MM.1S (cell line): Measurements from ENCODE around the gene TPM1.
"Not testable (repeated sequence)": the region's sequence is repeated elsewhere in the genome, so short reads cannot be mapped to it uniquely, and the experiment has no call there.

Experiments used
- DNase-seq: peaks from one replicate; pipeline ENCODE4 v3.0.0-alpha.2; 2015
- H2AFZ ChIP-seq: fragments of 300-600 bp; sonication (generic); 2 replicates; pipeline ENCODE4 v1.6.0; 2016; ENCODE audit warnings: antibody characterized with exemption, low read length
- H3F3A ChIP-seq: fragments of 300-600 bp; sonication (generic); 2 replicates; pipeline ENCODE4 v1.6.1; 2016; ENCODE audit warnings: mild to moderate bottlenecking, antibody characterized with exemption, low read length, moderate library complexity, mixed read lengths; ENCODE audit not compliant: insufficient read depth
- H3K27ac ChIP-seq: fragments of 300-600 bp; sonication (generic); 2 replicates; pipeline ENCODE4 v1.5.1; 2016; ENCODE audit warnings: mild to moderate bottlenecking, low read length
- H3K27me3 ChIP-seq: fragments of 300-600 bp; sonication (generic); replicated peaks from 2 replicates; pipeline ENCODE4 v1.6.0; 2016; ENCODE audit warnings: low read length; ENCODE audit not compliant: insufficient read depth
- H3K36me3 ChIP-seq: fragments of 300-600 bp; sonication (generic); replicated peaks from 2 replicates; pipeline ENCODE4 v1.6.1; 2016; ENCODE audit warnings: mild to moderate bottlenecking, low read length, mixed read lengths; ENCODE audit not compliant: insufficient read depth
- H3K4me1 ChIP-seq: fragments of 300-600 bp; sonication (generic); 2 replicates; pipeline ENCODE4 v1.6.1; 2016; ENCODE audit warnings: low read length, mixed read lengths
- H3K4me2 ChIP-seq: fragments of 300-600 bp; sonication (generic); 2 replicates; pipeline ENCODE4 v1.6.0; 2016; ENCODE audit warnings: low read depth, low read length
- H3K4me3 ChIP-seq: fragments of 300-600 bp; sonication (generic); 2 replicates; pipeline ENCODE4 v1.5.1; 2016; ENCODE audit warnings: low read length, mixed read lengths
- H3K79me2 ChIP-seq: fragments of 300-600 bp; sonication (generic); 2 replicates; pipeline ENCODE4 v1.6.1; 2016; ENCODE audit warnings: mixed run types, low read length, mixed read lengths
- H3K9ac ChIP-seq: fragments of 300-600 bp; sonication (generic); 2 replicates; pipeline ENCODE4 v1.6.1; 2016; ENCODE audit warnings: low read length, mixed read lengths
- H3K9me2 ChIP-seq: fragments of 300-600 bp; sonication (generic); replicated peaks from 2 replicates; pipeline ENCODE4 v1.6.1; 2016; ENCODE audit warnings: mild to moderate bottlenecking, low read length, mixed read lengths; ENCODE audit not compliant: insufficient read depth
- H3K9me3 ChIP-seq: fragments of 300-600 bp; sonication (generic); replicated peaks from 2 replicates; pipeline ENCODE4 v1.6.1; 2016; ENCODE audit warnings: mild to moderate bottlenecking, low read length, mixed read lengths; ENCODE audit not compliant: insufficient read depth
- H4K20me1 ChIP-seq: fragments of 300-600 bp; sonication (generic); 2 replicates; pipeline ENCODE4 v1.6.1; 2016; ENCODE audit warnings: mild to moderate bottlenecking, low read length, moderate library complexity, mixed read lengths; ENCODE audit not compliant: insufficient read depth
- EZH2 ChIP-seq: fragments of 300-600 bp; sonication (generic); optimal IDR thresholded peaks from 2 replicates; pipeline ENCODE3; 2017; ENCODE audit warnings: low read depth, mild to moderate bottlenecking, antibody characterized with exemption, low read length, mixed read lengths
- EZH2phosphoT487 ChIP-seq: fragments of 300-600 bp; sonication (generic); IDR thresholded peaks from 2 replicates; pipeline ENCODE4 v1.6.1; 2018; ENCODE audit warnings: antibody characterized with exemption, low read length
- TF ChIP-seq, protein P1 (sequence below): fragments of 300-600 bp; sonication (generic); IDR thresholded peaks from 2 replicates; pipeline ENCODE4 v1.5.1; 2016; ENCODE audit warnings: antibody characterized with exemption, low read length, mixed read lengths

TPM1 gene

DNA sequence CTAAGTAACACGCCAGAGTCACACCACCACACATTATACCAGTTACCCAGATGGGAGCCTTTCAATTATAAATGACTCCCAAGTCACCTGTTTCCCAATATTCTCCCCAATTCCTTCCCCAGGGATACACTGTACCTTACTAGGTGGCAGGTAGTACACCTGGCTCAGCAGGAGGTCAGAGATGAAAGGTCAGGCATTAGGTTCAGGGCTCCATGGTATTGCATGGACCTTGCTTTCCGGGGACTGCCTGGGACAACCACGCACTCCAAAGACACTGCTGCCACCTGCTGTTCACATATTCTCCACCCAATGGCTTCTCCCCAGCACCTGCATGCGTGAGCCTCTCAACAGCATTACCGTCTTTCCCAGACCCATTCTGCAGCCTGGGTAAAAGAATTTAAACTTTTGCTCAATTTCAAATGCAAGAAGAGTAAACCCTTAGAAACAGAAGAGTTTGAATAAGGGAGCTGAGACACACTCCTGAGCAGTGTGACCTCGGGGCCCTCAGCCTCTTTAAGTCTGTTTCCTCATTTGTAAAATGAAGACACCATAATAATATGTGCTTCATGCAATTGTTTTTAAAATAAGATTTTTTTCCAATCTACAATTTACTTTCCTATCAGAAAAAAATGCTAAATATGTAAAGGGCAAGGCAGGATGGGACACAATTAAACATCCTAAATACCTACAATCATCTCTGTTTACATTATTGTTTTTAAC, 51.1 kb downstream of the TPM1 start:
- Histone ChIP-seq H3K9me2 (no peaks in the 10 kb centered on the region), H2AFZ (0 out of 2 replicates have a peak overlapping the region, but pooled peaks have one; percentile 1), H3K4me1 (no peaks in the 10 kb centered on the region), H3K4me2 (no peak overlapping the region), H3F3A (no peaks in the 10 kb centered on the region), H4K20me1 (no peaks in the 10 kb centered on the region), H3K27me3 (no peaks in the 10 kb centered on the region), H3K9ac (no peak overlapping the region), H3K27ac (no peak overlapping the region), H3K79me2 (no peaks in the 10 kb centered on the region), H3K4me3 (no peak overlapping the region), H3K36me3 (no peaks in the 10 kb centered on the region), H3K9me3 (no peaks in the 10 kb centered on the region)
- TF ChIP-seq, protein P1, sequence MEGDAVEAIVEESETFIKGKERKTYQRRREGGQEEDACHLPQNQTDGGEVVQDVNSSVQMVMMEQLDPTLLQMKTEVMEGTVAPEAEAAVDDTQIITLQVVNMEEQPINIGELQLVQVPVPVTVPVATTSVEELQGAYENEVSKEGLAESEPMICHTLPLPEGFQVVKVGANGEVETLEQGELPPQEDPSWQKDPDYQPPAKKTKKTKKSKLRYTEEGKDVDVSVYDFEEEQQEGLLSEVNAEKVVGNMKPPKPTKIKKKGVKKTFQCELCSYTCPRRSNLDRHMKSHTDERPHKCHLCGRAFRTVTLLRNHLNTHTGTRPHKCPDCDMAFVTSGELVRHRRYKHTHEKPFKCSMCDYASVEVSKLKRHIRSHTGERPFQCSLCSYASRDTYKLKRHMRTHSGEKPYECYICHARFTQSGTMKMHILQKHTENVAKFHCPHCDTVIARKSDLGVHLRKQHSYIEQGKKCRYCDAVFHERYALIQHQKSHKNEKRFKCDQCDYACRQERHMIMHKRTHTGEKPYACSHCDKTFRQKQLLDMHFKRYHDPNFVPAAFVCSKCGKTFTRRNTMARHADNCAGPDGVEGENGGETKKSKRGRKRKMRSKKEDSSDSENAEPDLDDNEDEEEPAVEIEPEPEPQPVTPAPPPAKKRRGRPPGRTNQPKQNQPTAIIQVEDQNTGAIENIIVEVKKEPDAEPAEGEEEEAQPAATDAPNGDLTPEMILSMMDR, result peak; percentile 86
- TF ChIP-seq EZH2phosphoT487, result no peak
- DNase-seq, result peak; percentile 63

DNA sequence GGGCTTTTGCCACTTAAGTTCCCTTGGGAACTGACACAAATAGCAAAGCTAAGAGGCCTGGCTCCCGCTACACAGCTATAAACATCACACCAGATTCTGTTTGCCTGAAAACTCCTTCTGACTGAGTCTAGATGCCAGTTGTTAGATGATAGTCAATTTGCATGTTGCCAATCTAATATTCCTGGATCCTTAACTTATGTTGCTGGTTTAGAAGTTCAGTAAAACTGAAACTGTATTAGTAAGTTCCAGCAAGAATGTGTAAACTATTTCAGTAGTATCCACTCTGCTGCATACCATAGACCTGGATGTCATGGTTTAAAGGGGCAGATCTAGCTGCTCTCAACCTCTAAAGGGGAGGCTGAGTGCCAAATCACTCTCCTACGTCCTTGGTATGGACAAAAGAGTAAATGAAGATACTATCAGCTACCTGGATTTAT, 52.0 kb downstream of the TPM1 start:
- Histone ChIP-seq H3K4me3 (no peak overlapping the region), H3K9me3 (no peaks in the 10 kb centered on the region), H3K27ac (no peak overlapping the region), H3K36me3 (no peaks in the 10 kb centered on the region), H3F3A (no peaks in the 10 kb centered on the region), H2AFZ (no peak overlapping the region), H3K9me2 (no peaks in the 10 kb centered on the region), H3K4me1 (no peaks in the 10 kb centered on the region), H4K20me1 (no peaks in the 10 kb centered on the region), H3K79me2 (no peaks in the 10 kb centered on the region), H3K9ac (no peak overlapping the region), H3K4me2 (no peak overlapping the region), H3K27me3 (no peaks in the 10 kb centered on the region)
- TF ChIP-seq, protein P1, result no peak
- no peak for TF ChIP-seq EZH2phosphoT487
- no peak for TF ChIP-seq EZH2
- DNase-seq, result no peak

DNA sequence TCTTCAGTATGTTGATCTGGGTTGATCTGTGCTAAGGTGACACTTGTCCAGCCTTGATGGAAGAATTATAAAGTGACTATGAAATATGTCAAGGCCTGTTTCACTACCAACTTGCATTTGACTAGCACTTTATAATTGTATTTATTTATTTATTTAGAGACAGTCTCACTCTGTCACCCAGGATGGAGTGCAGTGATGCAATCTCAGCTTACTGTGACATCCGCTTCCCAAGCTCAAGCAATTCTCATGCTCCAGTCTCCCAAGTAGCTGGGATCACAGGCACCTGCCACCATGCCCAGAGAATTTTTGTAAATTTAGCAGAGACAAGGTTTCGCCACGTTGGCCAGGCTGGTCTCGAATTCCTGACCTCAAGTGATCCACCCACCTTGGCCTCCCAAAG, 53.6 kb downstream of the TPM1 start:
- Histone ChIP-seq H3K9ac (no peak overlapping the region), H3K79me2 (no peaks in the 10 kb centered on the region), H3K27me3 (no peaks in the 10 kb centered on the region), H3K9me2 (no peaks in the 10 kb centered on the region), H3F3A (no peaks in the 10 kb centered on the region), H2AFZ (no peak overlapping the region), H3K9me3 (no peaks in the 10 kb centered on the region), H3K27ac (no peak overlapping the region), H3K4me2 (no peak overlapping the region), H3K4me3 (no peak overlapping the region), H3K36me3 (no peaks in the 10 kb centered on the region), H3K4me1 (no peaks in the 10 kb centered on the region), H4K20me1 (no peaks in the 10 kb centered on the region)
- TF ChIP-seq EZH2phosphoT487, result no peak
- TF ChIP-seq EZH2, result no peak
- DNase-seq, result no peak

DNA sequence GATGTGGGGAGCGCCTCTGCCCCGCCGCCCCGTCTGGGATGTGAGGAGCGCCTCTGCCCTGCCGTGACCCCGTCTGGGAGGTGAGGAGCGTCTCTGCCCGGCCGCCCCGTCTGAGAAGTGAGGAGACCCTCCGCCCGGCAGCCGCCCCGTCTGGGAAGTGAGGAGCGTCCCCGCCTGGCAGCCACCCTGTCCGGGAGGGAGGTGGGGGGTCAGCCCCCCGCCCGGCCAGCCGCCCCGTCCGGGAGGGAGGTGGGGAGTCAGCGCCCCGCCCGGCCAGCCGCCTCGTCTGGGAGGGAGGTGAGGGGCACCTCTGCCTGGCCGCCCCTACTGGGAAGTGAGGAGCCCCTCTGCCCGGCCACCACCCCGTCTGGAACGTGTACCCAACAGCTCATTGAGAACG, 56.4 kb downstream of the TPM1 start:
- not testable (repeated sequence) for H3K36me3 ChIP-seq, H3K27ac ChIP-seq, DNase-seq, H3K4me1 ChIP-seq, H3K9me3 ChIP-seq, H3K79me2 ChIP-seq, H3K4me3 ChIP-seq, H2AFZ ChIP-seq, H3K9ac ChIP-seq, H3K9me2 ChIP-seq, H3K4me2 ChIP-seq, H3F3A ChIP-seq, H4K20me1 ChIP-seq, H3K27me3 ChIP-seq

DNA sequence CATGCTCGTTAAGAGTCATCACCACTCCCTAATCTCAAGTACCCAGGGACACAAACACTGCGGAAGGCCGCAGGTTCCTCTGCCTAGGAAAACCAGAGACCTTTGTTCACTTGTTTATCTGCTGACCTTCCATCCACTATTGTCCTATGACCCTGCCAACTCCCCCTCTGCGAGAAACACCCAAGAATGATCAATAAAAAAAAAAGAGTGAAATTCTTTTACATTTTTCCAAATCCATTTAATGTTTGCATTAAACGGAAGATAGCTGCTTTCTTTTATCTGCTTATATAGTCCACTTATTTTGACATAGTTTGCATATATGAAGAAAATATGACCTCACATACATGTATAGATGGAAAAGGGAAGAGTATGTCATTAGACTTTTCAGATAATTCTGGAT, 57.0 kb downstream of the TPM1 start:
- not testable (repeated sequence) for H3K9me2 ChIP-seq, H3K9ac ChIP-seq, H3K9me3 ChIP-seq, H3K27ac ChIP-seq, H3K4me2 ChIP-seq, H3F3A ChIP-seq, H3K79me2 ChIP-seq, H3K27me3 ChIP-seq, H3K36me3 ChIP-seq, H3K4me1 ChIP-seq, H4K20me1 ChIP-seq, DNase-seq, H3K4me3 ChIP-seq, H2AFZ ChIP-seq
